Measurements from ENCODE around the gene MTNR1A.
"Not testable (repeated sequence)": the region's sequence is repeated elsewhere in the genome, so short reads cannot be mapped to it uniquely, and the experiment has no call there.

The MTNR1A gene

GRCh38 chr4:186560647-186561046 lies 5.3 kb upstream of the MTNR1A start:
- no peak for DNase-seq

- peak; percentile 8 for DNase-seq
Measured at GRCh38 chr4:186557486-186557885, 2.1 kb upstream of the MTNR1A start.

GRCh38 chr4:186557061-186557460 lies 1.7 kb upstream of the MTNR1A start:
- no peak for DNase-seq

- no peak for DNase-seq
Measured at GRCh38 chr4:186554539-186554913, 841 bp downstream of the MTNR1A start.

- DNase-seq, result no peak
Measured at GRCh38 chr4:186553717-186554116, 1.6 kb downstream of the MTNR1A start.

- no peak for DNase-seq
Measured at GRCh38 chr4:186551849-186552248, 3.5 kb downstream of the MTNR1A start.

GRCh38 chr4:186545436-186545835 lies 9.9 kb downstream of the MTNR1A start:
- DNase-seq, result no peak

- no peak for DNase-seq
Measured at GRCh38 chr4:186543206-186543605, 12.2 kb downstream of the MTNR1A start.

GRCh38 chr4:186541801-186542200 lies 13.6 kb downstream of the MTNR1A start:
- no peak for DNase-seq

GRCh38 chr4:186537843-186538521 lies 17.4 kb downstream of the MTNR1A start:
- DNase-seq, result no peak

GRCh38 chr4:186536285-186536684 lies 19.1 kb downstream of the MTNR1A start:
- no peak for DNase-seq

- DNase-seq, result no peak
Measured at GRCh38 chr4:186534056-186534455, 21.3 kb downstream of the MTNR1A start.

GRCh38 chr4:186523927-186524326 lies 31.4 kb downstream of the MTNR1A start:
- DNase-seq, result not testable (repeated sequence)

- no peak for DNase-seq
Measured at GRCh38 chr4:186516287-186516686, 39.1 kb downstream of the MTNR1A start.

GRCh38 chr4:186514271-186514950 lies 41.0 kb downstream of the MTNR1A start:
- DNase-seq, result no peak

- DNase-seq, result not testable (repeated sequence)
Measured at GRCh38 chr4:186504771-186505170, 50.6 kb downstream of the MTNR1A start.

- DNase-seq, result no peak
Measured at GRCh38 chr4:186502231-186502630, 53.1 kb downstream of the MTNR1A start.

- no peak for DNase-seq
Measured at GRCh38 chr4:186501554-186501953, 53.8 kb downstream of the MTNR1A start.

GRCh38 chr4:186500721-186501304 lies 54.6 kb downstream of the MTNR1A start:
- DNase-seq, result no peak

- no peak for DNase-seq
Measured at GRCh38 chr4:186499467-186499866, 55.9 kb downstream of the MTNR1A start.

- DNase-seq, result no peak
Measured at GRCh38 chr4:186497043-186497442, 58.3 kb downstream of the MTNR1A start.

GRCh38 chr4:186494496-186494895 lies 60.9 kb downstream of the MTNR1A start:
- DNase-seq, result no peak

GRCh38 chr4:186487726-186488125 lies 67.6 kb downstream of the MTNR1A start:
- DNase-seq, result no peak

GRCh38 chr4:186486172-186486571 lies 69.2 kb downstream of the MTNR1A start:
- no peak for DNase-seq

Measured in T1000 (cell line).